ENCODE data around the gene HTR7.

HTR7 gene

DNA sequence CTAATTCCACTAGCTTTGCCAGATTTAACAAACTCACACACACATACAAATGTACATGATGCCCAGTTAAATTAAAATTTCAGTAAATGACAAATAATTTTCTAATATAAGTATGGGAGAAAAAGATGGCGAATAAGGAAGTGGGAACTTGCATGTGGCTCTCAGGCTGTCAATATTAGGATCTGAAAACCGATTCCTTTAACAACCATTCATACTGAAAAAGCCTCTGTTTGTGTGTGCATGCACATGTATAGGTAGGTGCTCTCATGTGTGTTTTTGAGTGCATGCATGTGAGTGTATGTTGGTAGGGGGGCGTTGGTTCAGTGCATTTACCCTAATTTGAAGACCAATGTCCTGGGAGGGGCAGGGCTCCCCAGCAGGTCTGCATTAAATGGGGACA, 125.3 kb downstream of the HTR7 start:
- DNase-seq: no peak

DNA sequence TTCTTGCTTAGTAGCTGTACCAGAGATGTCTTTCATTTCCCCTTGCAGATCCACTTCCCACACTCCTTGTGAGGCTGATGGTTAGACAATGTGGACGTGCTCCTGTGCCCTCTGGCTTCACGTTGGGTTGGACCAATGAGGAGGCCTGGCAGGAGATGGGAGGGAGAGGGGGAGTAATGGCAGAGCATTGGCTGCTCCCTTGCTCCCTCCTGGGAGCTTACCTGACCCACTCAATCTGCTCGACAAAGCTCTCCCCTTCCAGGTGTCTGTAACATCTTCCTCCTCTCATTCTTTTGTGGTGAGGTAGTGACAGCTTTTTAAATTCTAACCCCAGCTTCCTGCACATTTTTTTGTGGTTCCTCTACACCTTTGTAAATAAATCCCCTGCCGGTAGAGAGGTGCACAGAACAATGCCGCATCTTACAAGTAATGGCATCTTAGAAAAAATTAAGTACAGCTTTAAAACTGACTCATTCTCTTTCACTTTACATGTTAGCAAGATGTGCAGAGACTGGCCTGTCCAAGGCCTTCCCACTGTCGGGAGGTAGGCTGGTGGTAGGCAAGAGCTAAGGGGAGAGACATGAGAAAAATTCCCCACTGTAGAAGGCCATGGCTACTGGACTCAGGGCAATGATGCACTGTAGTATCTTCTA, 134.3 kb downstream of the HTR7 start:
- no peak for DNase-seq

DNA sequence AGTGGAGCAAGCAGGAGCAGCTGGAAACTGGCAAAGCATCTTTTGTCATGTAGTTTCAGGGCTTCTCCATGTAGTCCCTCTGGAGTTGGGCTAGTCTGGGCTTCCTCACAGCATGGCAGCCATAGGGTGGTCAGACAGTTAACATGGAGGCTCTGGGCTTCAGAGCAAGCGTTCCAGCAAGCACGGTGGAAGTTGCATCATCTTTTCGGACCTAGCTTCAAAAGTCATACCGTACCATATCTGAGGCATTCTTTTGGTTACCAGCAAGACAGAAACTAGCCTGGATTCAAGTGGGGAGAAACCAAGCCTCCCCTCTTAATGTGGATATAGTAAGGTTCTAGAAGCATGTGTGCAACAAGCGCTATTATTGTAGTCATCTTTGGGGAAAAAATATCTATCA, 135.0 kb downstream of the HTR7 start:
- DNase-seq: no peak

DNA sequence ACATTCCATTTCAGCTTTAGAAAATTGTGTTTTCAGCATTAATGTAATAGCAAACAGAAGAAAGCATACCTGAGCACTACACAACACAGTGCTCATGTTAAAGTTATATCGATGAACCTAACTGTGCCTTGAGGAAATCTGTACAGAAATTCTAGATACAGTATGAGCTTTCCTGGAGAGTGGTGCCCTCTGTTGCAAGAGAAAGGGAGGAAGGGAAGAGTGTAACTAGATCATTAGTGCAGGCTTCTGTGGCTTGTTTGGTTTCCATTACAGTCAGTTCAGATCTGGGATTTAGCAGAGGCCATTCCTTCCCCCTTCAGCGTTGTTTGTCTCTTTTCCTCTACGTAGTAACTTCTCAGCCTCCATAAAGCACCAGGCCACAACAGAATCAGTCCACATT, 139.7 kb downstream of the HTR7 start:
- no peak for DNase-seq

DNA sequence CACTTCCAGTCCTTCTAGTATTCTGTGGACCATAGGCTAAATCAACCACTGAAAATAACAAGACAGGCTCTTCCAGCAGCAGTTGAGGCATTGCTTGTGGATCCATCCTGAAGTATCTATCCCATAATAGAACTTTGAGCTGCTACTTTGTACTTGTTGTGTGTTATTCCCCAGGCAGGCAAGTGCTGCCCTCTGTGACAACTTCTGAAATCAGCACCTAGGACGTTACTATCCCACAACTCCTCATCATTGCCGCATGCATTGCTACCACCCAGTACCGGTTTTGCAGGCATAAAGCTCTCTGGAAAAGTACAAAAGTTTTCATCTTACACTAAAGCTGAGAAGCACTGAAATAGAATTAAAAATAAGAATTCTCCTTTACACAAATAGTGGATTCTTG, 145.3 kb downstream of the HTR7 start:
- DNase-seq: no peak

DNA sequence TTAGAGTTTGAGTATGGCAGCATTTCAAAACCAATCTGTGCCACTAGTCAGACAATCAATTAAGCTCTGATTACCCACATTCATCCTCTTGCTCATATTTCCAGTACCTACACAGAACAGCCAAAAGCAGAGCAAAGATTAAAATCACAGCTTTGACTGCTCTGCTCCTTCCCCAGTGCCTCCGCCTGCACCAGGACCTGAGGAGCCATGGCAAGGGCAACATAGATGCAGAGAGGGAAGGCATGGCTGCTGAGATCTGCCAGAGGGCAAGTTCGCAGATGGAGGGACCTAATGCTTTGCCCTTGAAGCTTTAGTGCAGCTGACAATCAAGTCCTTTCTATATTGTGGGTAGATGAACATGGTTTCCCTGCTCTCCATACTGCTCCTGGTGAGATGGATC, 148.1 kb downstream of the HTR7 start:
- DNase-seq: no peak

DNA sequence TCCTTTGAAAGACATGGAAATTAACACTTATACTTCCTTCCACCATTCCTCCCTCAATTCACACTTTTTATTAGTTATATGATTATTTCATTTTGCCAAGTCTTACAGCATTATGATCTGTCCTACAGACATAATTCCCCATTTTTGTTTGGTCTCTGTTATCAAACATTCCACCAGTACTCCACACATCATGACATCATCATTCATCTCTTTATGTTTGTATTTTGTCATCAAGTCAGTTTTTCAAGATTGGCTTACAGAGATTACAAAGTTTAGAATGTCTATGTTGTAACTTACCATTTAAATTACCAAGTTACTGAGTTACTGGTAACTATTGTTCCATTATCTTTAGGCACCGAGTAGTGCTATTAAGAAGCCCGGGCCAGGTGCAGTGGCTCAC, 150.2 kb downstream of the HTR7 start:
- DNase-seq: no peak

DNA sequence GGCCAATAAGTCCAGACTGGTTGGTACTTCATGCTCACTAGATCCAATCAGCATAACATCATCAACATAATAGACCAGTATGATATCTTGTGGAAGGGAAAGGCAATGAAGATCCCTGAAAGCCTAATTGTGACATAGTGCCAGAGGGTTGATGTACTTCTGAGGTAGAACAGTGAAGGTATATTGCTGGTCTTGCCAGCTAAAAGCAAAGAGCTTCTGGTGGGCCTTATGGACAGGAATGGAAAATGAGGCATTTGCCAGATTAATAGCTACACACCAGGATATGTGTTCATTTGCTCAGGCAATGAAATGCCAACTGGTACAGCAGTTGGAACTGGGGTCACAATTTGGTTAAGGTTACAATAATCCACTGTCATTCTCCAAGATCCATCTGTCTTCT, 156.4 kb downstream of the HTR7 start:
- DNase-seq: no peak

DNA sequence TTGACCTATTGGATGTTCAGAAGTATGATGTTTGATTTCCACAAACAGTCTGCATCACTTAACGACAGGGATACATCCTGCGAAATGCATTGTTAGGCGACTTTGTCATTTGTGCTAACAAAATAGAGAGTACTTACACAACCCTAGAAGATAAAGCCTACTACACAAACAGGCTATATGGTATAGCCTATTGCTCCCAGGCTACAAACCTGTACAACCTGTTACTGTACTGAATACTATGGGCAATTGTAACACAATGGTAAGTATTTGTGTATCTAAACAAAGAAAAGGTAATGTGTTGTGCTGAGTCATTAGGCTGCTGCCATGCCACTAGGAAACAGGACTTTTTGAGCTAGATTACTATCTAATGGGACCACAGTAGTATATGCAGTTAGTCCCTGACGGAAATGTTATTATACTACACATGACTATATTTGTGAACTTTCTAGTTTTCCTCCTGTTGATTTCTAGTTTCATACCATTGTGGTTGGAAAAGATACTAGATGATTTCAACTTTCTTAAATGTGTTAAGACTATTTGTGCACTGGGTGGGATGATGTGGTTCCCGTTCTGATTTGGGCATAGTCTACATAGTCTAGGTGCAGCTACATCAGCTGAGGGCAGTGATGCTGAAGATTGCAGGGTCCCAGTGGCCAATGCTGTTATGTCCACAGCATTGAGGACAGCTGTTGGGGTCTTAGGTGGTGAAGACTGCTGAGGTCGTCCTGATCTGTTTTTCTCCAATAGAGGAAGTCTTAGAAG, 161.7 kb downstream of the HTR7 start:
- DNase-seq: no peak

Data from activated CD4-positive, alpha-beta T cell treated with anti-CD3 and anti-CD28 coated beads for 1 hour (primary cell).